Measurements from ENCODE around the gene TGFA. TPM values are rescaled to one million over a fixed set of nuclear protein-coding genes. Genes with fewer than 3 reads are reported as not detected.

TGFA gene
- total RNA-seq, 1 donor from 2014 or later: not detected

- Histone ChIP-seq H2AFZ (replicated peaks) (peak overlapping the region; percentile 65), H3K27ac (no peak overlapping the region), H3F3A (ENCODE audit: low read depth) (no peaks in the 10 kb centered on the region), H3K27me3 (no peaks in the 10 kb centered on the region), H3K9ac (no peak overlapping the region), H3K79me2 (ENCODE audit: low read depth) (no peaks in the 10 kb centered on the region), H3K4me2 (peak overlapping the region; percentile 8), H3K9me3 (ENCODE audit: low read depth) (no peaks in the 10 kb centered on the region), H3K4me3 (no peak overlapping the region), H3K36me3 (no peaks in the 10 kb centered on the region), H4K20me1 (ENCODE audit: low read depth) (no peaks in the 10 kb centered on the region), H3K4me1 (peaks cover 4% of the 10 kb centered on the region)
- H3K27me3 Mint-ChIP-seq (ENCODE audit: insufficient read depth, low read depth): peaks cover 3% of the 10 kb centered on the region
- H3K9me3 Mint-ChIP-seq: no peaks in the 10 kb centered on the region
- no peak for DNase-seq (ENCODE audit: low spot score)
- no peak overlapping the region for H3K27ac Mint-ChIP-seq
- no peak overlapping the region for H3K4me3 Mint-ChIP-seq
- no peaks in the 10 kb centered on the region for H3K36me3 Mint-ChIP-seq
- no peak for TF ChIP-seq CTCF (IDR thresholded peaks at IDR 0.05)
- TF ChIP-seq EZH2 (IDR thresholded peaks at IDR 0.05): no peak
- H3K4me1 Mint-ChIP-seq: no peaks in the 10 kb centered on the region
These were observed 47.8 kb downstream of the TGFA start for GRCh38 chr2:70505613-70506391.

GRCh38 chr2:70504750-70505149 lies 48.9 kb downstream of the TGFA start:
- Histone ChIP-seq H3K9me3 (ENCODE audit: low read depth) (no peaks in the 10 kb centered on the region), H3K36me3 (no peaks in the 10 kb centered on the region), H3K4me3 (no peak overlapping the region), H3K27ac (no peak overlapping the region), H3K79me2 (ENCODE audit: low read depth) (no peaks in the 10 kb centered on the region), H3K9ac (no peak overlapping the region), H3K4me1 (peaks cover 4% of the 10 kb centered on the region), H3K4me2 (no peak overlapping the region), H3K27me3 (no peaks in the 10 kb centered on the region), H4K20me1 (ENCODE audit: low read depth) (no peaks in the 10 kb centered on the region), H3F3A (ENCODE audit: low read depth) (no peaks in the 10 kb centered on the region), H2AFZ (replicated peaks) (no peak overlapping the region)
- Mint-ChIP-seq H3K27ac (no peak overlapping the region), H3K4me3 (no peak overlapping the region), H3K36me3 (no peaks in the 10 kb centered on the region), H3K27me3 (ENCODE audit: insufficient read depth, low read depth) (peaks cover 3% of the 10 kb centered on the region), H3K9me3 (no peaks in the 10 kb centered on the region), H3K4me1 (no peaks in the 10 kb centered on the region)
- TF ChIP-seq EZH2 (IDR thresholded peaks at IDR 0.05) (no peak), EZH2phosphoT487 (IDR thresholded peaks at IDR 0.05) (no peak), CTCF (IDR thresholded peaks at IDR 0.05) (no peak)
- DNase-seq (ENCODE audit: low spot score): no peak

- H3F3A ChIP-seq (ENCODE audit: low read depth): no peaks in the 10 kb centered on the region
- no peak overlapping the region for H3K27ac Mint-ChIP-seq
- H3K4me2 ChIP-seq: no peak overlapping the region
- no peaks in the 10 kb centered on the region for H3K36me3 Mint-ChIP-seq
- H3K9me3 ChIP-seq (ENCODE audit: low read depth): no peaks in the 10 kb centered on the region
- no peak for DNase-seq (ENCODE audit: low spot score)
- no peaks in the 10 kb centered on the region for H3K4me1 Mint-ChIP-seq
- no peak overlapping the region for H2AFZ ChIP-seq (replicated peaks)
- H3K9me3 Mint-ChIP-seq: no peaks in the 10 kb centered on the region
- no peak overlapping the region for H3K4me3 Mint-ChIP-seq
- no peaks in the 10 kb centered on the region for H3K27me3 ChIP-seq
- H3K79me2 ChIP-seq (ENCODE audit: low read depth): no peaks in the 10 kb centered on the region
- no peaks in the 10 kb centered on the region for H4K20me1 ChIP-seq (ENCODE audit: low read depth)
- TF ChIP-seq EZH2phosphoT487 (IDR thresholded peaks at IDR 0.05): no peak
- no peak for TF ChIP-seq EZH2 (IDR thresholded peaks at IDR 0.05)
- TF ChIP-seq CTCF (IDR thresholded peaks at IDR 0.05): no peak
- no peak overlapping the region for H3K27ac ChIP-seq
- H3K36me3 ChIP-seq: no peaks in the 10 kb centered on the region
- peaks cover 4% of the 10 kb centered on the region for H3K4me1 ChIP-seq
- peaks cover 3% of the 10 kb centered on the region for H3K27me3 Mint-ChIP-seq (ENCODE audit: insufficient read depth, low read depth)
- no peak overlapping the region for H3K4me3 ChIP-seq
- no peak overlapping the region for H3K9ac ChIP-seq
These were observed 49.7 kb downstream of the TGFA start for GRCh38 chr2:70503896-70504295.
